Measurements from ENCODE around the gene CTBP1. TPM values are rescaled to one million over a fixed set of nuclear protein-coding genes. Genes with fewer than 3 reads are reported as not detected.
A peak's percentile ranks its signal among the peaks of the same experiment; 100 is the strongest.

CTBP1 gene
- total and polyA plus RNA-seq, 9 of the 15 experiments (the other 6 are each of a cell fraction or from before 2014, with no cell fraction given), result 14.5 to 162 (median 68.2) TPM

DNA sequence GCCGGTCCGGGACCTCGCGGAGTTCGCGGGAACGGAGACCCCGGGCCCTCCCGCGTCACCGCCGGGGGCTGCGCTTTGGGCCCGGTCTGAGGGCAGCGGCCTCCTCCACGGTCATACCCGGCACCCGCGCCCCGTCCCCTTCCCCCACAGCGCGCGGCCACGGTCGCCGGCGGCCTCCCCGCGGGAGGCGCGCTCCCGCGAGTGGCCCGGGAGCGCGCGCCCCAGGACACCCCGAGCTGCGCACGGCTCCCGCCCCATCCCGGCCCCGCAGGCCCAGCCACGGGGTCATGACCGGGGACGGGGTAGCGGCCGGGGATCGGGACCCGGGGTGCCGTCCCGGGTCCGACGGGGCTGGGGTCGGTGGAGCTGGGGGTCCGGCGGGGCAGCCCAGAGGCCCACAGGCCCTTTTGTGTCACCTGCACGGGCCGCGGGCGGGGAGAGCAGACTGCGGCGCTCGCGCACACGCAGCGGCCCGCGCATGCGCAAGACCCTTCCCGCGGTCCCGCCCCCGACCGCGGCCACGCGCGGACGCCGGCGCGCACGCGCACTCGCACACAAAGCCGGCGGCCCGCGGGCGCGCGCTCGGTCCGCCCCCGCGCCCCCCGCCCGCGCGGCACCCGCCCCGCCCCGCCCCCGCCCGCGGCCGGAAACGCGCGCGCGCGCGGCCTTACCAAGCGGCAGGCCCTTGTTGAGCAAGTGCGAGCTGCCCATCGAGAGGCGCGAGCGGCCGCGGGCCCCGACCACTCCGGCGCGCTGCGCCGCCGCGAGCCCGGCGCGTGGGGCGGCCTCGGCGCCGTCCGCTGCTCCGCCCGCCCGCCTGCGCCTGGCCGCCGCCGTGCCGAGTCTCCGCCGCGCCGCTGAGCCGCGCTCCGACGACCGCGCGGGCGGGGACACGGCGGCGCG is at the start of gene CTBP1 (continued):
- TF ChIP-seq WHSC1 (IDR thresholded peaks at IDR 0.05; ENCODE audit: low read length), result no peak
- peak; percentile 89 for TF ChIP-seq ZNF589 (CRISPR knock-in tag; IDR thresholded peaks at IDR 0.05; ENCODE audit: low read depth)
- TF ChIP-seq ZNF436 (CRISPR knock-in tag; IDR thresholded peaks at IDR 0.05), result no peak
- no peak for TF ChIP-seq ZNF778 (CRISPR knock-in tag; IDR thresholded peaks at IDR 0.05)
- no peak for TF ChIP-seq RAD21 (CRISPR knock-in tag; conservative IDR thresholded peaks at IDR 0.05 in 1 of 2, IDR thresholded peaks at IDR 0.05 in 1 of 2)
- no peak for TF ChIP-seq TGIF2 (CRISPR knock-in tag; IDR thresholded peaks at IDR 0.05)
- peak; percentile 64; the same call in 1 of the 2 replicates for TF ChIP-seq ZNF583 (CRISPR knock-in tag; IDR thresholded peaks at IDR 0.05)
- TF ChIP-seq, protein P1, sequence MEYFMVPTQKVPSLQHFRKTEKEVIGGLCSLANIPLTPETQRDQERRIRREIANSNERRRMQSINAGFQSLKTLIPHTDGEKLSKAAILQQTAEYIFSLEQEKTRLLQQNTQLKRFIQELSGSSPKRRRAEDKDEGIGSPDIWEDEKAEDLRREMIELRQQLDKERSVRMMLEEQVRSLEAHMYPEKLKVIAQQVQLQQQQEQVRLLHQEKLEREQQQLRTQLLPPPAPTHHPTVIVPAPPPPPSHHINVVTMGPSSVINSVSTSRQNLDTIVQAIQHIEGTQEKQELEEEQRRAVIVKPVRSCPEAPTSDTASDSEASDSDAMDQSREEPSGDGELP (CRISPR knock-in tag; IDR thresholded peaks at IDR 0.05; ENCODE audit: borderline replicate concordance), result no peak
- TF ChIP-seq ZNF146 (CRISPR knock-in tag; IDR thresholded peaks at IDR 0.05; ENCODE audit: unreplicated experiment), result no peak
- TF ChIP-seq ZNF780A (CRISPR knock-in tag; IDR thresholded peaks at IDR 0.05), result no peak
- TF ChIP-seq, protein P2, sequence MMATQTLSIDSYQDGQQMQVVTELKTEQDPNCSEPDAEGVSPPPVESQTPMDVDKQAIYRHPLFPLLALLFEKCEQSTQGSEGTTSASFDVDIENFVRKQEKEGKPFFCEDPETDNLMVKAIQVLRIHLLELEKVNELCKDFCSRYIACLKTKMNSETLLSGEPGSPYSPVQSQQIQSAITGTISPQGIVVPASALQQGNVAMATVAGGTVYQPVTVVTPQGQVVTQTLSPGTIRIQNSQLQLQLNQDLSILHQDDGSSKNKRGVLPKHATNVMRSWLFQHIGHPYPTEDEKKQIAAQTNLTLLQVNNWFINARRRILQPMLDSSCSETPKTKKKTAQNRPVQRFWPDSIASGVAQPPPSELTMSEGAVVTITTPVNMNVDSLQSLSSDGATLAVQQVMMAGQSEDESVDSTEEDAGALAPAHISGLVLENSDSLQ (IDR thresholded peaks at IDR 0.05), result no peak
- no peak for TF ChIP-seq CBFA2T2 (conservative IDR thresholded peaks at IDR 0.05)
- TF ChIP-seq KLF16 (IDR thresholded peaks at IDR 0.05), result no peak
- no peak for TF ChIP-seq SMAD2 (IDR thresholded peaks at IDR 0.05; ENCODE audit: low read depth, low read length)

All from K562 (cell line).